GM12865 (cell line): Measurements from ENCODE around the gene SERPINB11.
"Not testable (repeated sequence)": the region's sequence is repeated elsewhere in the genome, so short reads cannot be mapped to it uniquely, and the experiment has no call there.

ENCODE experiments used
- DNase-seq: peaks from one replicate; pipeline ENCODE4 v3.0.0; 2010; ENCODE audit warnings: low read depth
- H3K4me3 ChIP-seq: 2 replicates; pipeline ENCODE4 v1.5.1; 2011; ENCODE audit warnings: mild to moderate bottlenecking, low read depth, low read length, control low read depth
- TF ChIP-seq, protein P1 (sequence below): IDR thresholded peaks from 2 replicates; pipeline ENCODE4 v1.5.1; 2011; ENCODE audit warnings: low read length, control low read depth, low read depth, inconsistent platforms; ENCODE audit not compliant: insufficient read depth; ENCODE audit errors: missing control alignments

SERPINB11 gene

GRCh38 chr18:63752636-63753035, 49.9 kb downstream of the SERPINB11 start:
- DNase-seq, result no peak
- H3K4me3 ChIP-seq, result no peak overlapping the region
- TF ChIP-seq, protein P1, sequence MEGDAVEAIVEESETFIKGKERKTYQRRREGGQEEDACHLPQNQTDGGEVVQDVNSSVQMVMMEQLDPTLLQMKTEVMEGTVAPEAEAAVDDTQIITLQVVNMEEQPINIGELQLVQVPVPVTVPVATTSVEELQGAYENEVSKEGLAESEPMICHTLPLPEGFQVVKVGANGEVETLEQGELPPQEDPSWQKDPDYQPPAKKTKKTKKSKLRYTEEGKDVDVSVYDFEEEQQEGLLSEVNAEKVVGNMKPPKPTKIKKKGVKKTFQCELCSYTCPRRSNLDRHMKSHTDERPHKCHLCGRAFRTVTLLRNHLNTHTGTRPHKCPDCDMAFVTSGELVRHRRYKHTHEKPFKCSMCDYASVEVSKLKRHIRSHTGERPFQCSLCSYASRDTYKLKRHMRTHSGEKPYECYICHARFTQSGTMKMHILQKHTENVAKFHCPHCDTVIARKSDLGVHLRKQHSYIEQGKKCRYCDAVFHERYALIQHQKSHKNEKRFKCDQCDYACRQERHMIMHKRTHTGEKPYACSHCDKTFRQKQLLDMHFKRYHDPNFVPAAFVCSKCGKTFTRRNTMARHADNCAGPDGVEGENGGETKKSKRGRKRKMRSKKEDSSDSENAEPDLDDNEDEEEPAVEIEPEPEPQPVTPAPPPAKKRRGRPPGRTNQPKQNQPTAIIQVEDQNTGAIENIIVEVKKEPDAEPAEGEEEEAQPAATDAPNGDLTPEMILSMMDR, result no peak

DNA sequence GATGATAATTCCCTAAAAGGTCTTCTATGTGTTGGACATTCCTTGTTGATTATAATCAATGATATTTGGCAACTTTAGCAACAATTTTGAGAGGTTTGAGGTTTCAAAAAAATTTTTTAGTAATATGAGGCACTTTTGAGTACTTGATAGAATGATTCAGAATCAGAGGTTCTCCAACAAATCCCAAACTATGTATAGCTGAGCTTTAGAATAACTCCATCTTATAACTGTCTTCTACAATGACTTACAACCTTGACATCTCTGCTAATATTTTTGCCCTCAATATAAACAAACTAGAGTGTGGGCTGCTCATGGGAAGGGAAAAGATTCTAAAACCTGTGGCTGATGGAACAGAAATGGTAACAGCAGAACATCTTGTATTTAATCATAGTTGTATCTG, 50.9 kb downstream of the SERPINB11 start:
- no peak overlapping the region for H3K4me3 ChIP-seq
- no peak for DNase-seq
- TF ChIP-seq, protein P1, result no peak

GRCh38 chr18:63757541-63757940, 54.8 kb downstream of the SERPINB11 start:
- TF ChIP-seq, protein P1, result no peak
- no peak for DNase-seq
- H3K4me3 ChIP-seq, result no peak overlapping the region

DNA sequence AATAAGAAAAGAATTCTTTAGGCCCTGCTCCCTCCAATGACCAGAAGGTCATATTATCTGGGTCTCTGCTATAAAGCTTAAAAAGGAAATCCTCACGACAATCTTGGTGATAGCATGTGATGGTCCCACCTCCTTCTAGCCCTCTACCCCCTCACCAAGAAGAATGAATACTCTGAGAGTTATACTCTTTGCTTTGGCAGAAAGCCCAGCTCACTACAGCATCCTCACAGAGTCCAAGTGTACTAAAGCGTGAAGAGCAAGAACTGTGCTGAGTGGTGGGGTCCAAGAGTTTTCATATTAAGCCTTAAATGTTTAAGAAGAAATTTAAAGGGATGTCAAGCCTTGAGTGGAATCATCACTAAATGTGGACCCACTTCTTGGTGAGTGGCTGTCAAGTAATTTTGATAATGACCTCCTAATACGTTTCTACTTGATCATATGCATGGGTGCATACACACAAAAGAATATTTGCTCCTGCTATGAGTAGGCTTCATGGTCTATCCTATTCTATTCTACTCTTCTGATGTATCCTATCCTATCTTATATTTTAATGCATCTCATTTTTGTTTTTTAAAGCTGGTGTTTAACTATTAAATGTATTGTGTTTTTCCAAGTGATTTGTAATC, 56.0 kb downstream of the SERPINB11 start:
- DNase-seq, result no peak
- no peak overlapping the region for H3K4me3 ChIP-seq
- TF ChIP-seq, protein P1, result no peak

DNA sequence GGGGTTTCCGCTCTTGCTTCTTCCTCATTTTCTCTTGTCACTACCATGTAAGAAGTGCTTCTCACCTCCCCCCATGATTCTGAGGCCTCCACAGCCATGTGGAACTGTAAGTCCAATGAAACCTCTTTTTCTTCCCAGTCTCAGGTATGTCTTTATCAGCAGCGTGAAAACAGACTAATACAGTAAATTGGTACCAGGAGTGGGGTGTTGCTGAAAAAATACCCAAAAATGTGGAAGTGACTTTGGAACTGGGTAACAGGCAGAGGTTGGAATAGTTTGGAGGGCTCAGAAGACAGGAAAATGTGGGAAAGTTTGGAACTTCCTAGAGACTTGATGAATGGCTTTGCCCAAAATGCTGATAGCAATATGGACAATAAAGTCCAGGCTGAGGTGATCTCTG, 57.0 kb downstream of the SERPINB11 start:
- not testable (repeated sequence) for DNase-seq, H3K4me3 ChIP-seq

- no peak for DNase-seq
- H3K4me3 ChIP-seq, result no peak overlapping the region
- TF ChIP-seq, protein P1, result no peak
Measured at GRCh38 chr18:63762518-63762917, 59.8 kb downstream of the SERPINB11 start.

DNA sequence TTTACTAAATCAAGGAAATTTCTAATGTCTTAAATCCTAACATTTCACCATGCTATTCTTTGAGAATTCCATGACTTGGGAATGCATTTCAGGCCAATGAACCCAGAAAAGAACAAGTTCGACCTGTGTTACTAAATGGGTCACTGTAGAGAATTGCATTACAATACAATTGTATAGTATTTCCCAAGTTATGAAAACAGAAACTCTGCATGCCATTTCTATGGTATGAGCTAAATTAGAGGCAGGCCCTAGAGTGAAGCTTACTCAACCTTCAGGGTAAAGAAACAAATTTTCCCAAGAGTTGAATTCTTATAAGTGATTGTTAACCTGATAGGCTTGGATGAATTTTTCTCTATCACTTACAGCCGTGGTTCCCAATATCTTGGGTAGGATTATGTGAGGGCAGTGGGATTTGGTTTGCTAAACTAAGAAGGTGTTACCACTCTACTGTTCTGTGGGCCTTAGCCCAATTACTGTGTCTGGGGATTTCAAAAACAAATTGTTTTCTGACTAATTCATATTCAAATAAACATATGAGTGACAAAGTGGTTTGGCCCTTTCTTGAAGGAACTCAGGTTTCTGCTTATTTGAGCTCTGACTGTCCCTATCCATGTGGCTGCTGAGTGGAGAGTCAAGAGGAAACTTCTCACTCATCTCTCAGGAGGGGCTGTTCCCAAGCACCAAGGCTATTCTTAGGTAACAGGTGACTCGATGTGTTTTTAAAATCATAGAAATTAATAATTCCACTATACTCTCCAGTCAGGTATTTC, 61.3 kb downstream of the SERPINB11 start:
- no peak for DNase-seq
- TF ChIP-seq, protein P1, result no peak
- H3K4me3 ChIP-seq, result no peak overlapping the region
